ENCODE data around the gene NPHS1. TPM values are rescaled to one million over a fixed set of nuclear protein-coding genes. Genes with fewer than 3 reads are reported as not detected.

The NPHS1 gene
- not detected in 2 replicates for total RNA-seq

GRCh38 chr19:35852029-35852780 lies at the start of gene NPHS1:
Gene NPHS1, minus strand, starts transcription at chr19:35852504. Its CDS starts 667 bp downstream, at chr19:35851837.

DNA sequence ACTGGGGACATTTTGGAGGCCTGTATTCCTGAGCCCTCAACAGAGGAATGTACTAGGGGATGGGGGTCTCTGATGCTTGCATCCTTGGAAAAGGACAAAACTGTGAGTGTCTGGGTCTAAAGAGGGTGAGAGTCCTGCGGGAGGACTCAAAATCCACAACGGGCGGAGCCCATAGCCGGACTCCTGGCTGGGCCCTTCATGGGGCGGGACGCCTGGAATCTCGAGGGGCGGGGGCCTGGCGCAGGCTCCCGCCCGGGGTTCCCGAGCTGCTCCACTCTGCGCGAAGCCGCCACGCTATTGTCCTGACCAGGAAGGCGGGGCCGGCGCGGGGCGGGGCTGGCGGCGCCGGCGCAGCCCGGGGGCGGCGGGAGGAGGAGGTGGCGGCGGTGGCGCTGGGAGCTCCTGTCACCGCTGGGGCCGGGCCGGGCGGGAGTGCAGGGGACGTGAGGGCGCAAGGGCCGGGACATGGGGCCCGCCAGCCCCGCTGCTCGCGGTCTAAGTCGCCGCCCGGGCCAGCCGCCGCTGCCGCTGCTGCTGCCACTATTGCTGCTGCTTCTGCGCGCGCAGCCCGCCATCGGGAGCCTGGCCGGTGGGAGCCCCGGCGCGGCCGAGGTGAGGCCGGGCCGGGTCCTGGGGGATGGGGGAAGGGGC lies 16.0 kb upstream of the NPHS1 start, which contains the start of gene APLP1:
Gene APLP1, plus strand, starts transcription at position 403 of the 651 bp plus-strand sequence. Its CDS starts 63 bp downstream, at position 466.

DNA sequence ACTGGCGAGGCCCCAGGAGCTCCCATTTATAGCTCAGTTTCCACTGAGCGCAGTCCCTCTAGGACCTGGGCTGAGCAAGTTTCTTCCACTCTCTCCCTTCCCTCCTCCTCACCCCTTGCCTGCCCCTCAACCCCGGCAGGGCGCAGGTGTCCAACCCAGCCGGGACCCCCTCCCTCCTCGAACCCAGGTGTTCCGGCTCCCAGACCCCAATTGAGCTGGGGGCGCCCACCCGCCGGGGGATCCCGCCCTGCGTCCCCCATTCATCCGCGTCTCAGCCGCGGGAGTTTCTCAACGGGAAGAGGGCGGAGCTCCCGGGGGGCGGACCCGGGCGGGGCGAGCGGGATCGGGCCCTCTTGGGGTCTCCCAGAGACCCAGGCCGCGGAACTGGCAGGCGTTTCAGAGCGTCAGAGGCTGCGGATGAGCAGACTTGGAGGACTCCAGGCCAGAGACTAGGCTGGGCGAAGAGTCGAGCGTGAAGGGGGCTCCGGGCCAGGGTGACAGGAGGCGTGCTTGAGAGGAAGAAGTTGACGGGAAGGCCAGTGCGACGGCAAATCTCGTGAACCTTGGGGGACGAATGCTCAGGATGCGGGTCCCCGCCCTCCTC lies 4.3 kb upstream of the NPHS1 start, which contains the start of gene KIRREL2:
Gene KIRREL2, plus strand, starts transcription at position 366 of the 604 bp plus-strand sequence. Its CDS starts 209 bp downstream, at position 575.

GRCh38 chr19:35812220-35813042 lies 39.9 kb downstream of the NPHS1 start, which contains the start of gene PRODH2:
Gene PRODH2, minus strand, starts transcription at chr19:35812845. Its CDS starts 40 bp downstream, at chr19:35812805.

Small RNA genes lying within 50 kb of the gene (small RNA-seq; reads per million reads assigned to genes)
- gene RN7SL402P, result not detected

Other genes starting within 250 kb of the NPHS1 start
- 7.7 and 11.7 TPM in 2 replicates for gene HAUS5, start 239.8 kb downstream of the NPHS1 start, total RNA-seq
- gene RBM42, start 223.5 kb downstream of the NPHS1 start, total RNA-seq, result 55.2 and 59.3 TPM in 2 replicates
- gene ETV2, start 210.8 kb downstream of the NPHS1 start, total RNA-seq, result 0.14 TPM in 1 of 2 replicates, not detected in the other
- 183 and 197 TPM in 2 replicates for gene COX6B1, start 204.2 kb downstream of the NPHS1 start, total RNA-seq
- gene UPK1A, start 186.0 kb downstream of the NPHS1 start, total RNA-seq, result not detected in 2 replicates
- gene ZBTB32, start 147.9 kb downstream of the NPHS1 start, total RNA-seq, result not detected in 2 replicates
- 10.0 and 12.7 TPM in 2 replicates for gene KMT2B, start 134.5 kb downstream of the NPHS1 start, total RNA-seq
- gene IGFLR1, start 110.1 kb downstream of the NPHS1 start, total RNA-seq, result 0.53 and 1.1 TPM in 2 replicates
- gene U2AF1L4, start 107.1 kb downstream of the NPHS1 start, total RNA-seq, result 3.5 and 5.4 TPM in 2 replicates
- 15.8 and 22.6 TPM in 2 replicates for gene PSENEN, start 106.9 kb downstream of the NPHS1 start, total RNA-seq
- 8.5 and 9.6 TPM in 2 replicates for gene LIN37, start 103.9 kb downstream of the NPHS1 start, total RNA-seq
- 0.53 and 0.65 TPM in 2 replicates for gene HSPB6, start 95.5 kb downstream of the NPHS1 start, total RNA-seq
- 9.2 and 10.3 TPM in 2 replicates for gene PROSER3, start 94.3 kb downstream of the NPHS1 start, total RNA-seq
- gene ARHGAP33, start 76.9 kb downstream of the NPHS1 start, total RNA-seq, result 4.0 and 5.7 TPM in 2 replicates
- not detected in 2 replicates for gene PRODH2, start 39.7 kb downstream of the NPHS1 start, total RNA-seq
- gene KIRREL2, start 4.4 kb upstream of the NPHS1 start, total RNA-seq, result not detected in 2 replicates
- 2.2 and 3.6 TPM in 2 replicates for gene APLP1, start 16.1 kb upstream of the NPHS1 start, total RNA-seq
- gene NFKBID, start 48.0 kb upstream of the NPHS1 start, total RNA-seq, result 3.3 and 3.6 TPM in 2 replicates
- gene HCST, start 50.0 kb upstream of the NPHS1 start, total RNA-seq, result not detected in 2 replicates
- gene TYROBP, start 55.8 kb upstream of the NPHS1 start, total RNA-seq, result not detected in 2 replicates
- 4.4 and 6.1 TPM in 2 replicates for gene LRFN3, start 83.9 kb upstream of the NPHS1 start, total RNA-seq
- gene SDHAF1, start 142.7 kb upstream of the NPHS1 start, total RNA-seq, result 11.1 and 12.2 TPM in 2 replicates
- 0.13 and 0.14 TPM in 2 replicates for gene SYNE4, start 156.3 kb upstream of the NPHS1 start, total RNA-seq
- gene ALKBH6, start 161.7 kb upstream of the NPHS1 start, total RNA-seq, result 8.3 and 11.7 TPM in 2 replicates
- gene CLIP3, start 180.4 kb upstream of the NPHS1 start, total RNA-seq, result 4.3 and 6.6 TPM in 2 replicates
- gene THAP8, start 201.8 kb upstream of the NPHS1 start, total RNA-seq, result 0.80 and 1.1 TPM in 2 replicates
- gene WDR62, start 202.4 kb upstream of the NPHS1 start, total RNA-seq, result 7.4 and 12.6 TPM in 2 replicates